Measurements from ENCODE around the gene ZMYM2. TPM values are rescaled to one million over a fixed set of nuclear protein-coding genes. Genes with fewer than 3 reads are reported as not detected.

Gene ZMYM2
- total and polyA plus RNA-seq, 2 of the 13 experiments (the other 11 are each of a cell fraction or from before 2014, with no cell fraction given): 22.4 to 40.8 TPM

DNA sequence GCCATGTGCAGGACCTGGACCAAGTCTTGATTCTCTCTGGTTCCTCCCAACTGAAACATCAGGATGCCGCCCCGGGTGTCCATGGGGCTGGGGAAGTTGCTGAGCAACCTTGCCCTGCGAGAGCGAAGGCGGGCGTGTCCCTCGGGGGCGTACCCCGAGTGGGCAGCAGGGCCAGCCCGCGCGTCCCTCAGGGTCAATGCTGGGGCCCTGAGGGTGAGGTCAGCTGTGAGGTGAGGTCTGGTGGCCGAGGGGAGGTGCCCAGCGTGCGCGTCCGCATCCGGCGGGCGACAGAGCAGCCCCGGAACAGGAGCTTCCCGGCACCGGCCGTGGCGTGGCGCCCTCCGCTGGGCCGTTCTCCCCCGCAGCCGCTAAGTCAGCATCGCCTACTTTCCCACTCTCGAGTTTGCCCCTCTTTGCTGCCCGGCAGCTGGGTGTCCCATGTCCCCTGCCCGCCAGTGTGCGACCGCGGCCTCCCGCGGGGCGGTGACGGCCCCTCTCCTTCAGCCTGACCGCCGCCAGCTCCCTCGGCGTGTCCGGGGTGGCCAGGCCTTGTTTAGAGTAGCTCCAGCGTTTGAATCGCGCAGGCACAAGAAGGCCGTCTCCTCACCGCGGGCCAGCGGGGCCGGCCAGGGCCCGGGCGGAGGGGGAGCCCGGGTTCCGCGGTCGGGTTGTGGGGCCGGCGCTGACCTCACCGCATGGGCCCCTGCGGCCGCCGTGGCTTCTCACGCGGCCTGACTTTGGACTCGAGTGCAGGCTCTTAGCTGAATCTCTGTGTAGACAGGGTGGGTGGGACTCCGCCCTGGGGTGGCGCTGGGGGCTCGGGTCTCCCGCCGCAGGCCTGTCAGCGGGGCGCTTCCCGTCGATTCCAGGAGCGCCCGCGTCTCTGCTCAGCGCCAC is 169.3 kb downstream of the ZMYM2 start (continued):
- TF ChIP-seq, protein P1, sequence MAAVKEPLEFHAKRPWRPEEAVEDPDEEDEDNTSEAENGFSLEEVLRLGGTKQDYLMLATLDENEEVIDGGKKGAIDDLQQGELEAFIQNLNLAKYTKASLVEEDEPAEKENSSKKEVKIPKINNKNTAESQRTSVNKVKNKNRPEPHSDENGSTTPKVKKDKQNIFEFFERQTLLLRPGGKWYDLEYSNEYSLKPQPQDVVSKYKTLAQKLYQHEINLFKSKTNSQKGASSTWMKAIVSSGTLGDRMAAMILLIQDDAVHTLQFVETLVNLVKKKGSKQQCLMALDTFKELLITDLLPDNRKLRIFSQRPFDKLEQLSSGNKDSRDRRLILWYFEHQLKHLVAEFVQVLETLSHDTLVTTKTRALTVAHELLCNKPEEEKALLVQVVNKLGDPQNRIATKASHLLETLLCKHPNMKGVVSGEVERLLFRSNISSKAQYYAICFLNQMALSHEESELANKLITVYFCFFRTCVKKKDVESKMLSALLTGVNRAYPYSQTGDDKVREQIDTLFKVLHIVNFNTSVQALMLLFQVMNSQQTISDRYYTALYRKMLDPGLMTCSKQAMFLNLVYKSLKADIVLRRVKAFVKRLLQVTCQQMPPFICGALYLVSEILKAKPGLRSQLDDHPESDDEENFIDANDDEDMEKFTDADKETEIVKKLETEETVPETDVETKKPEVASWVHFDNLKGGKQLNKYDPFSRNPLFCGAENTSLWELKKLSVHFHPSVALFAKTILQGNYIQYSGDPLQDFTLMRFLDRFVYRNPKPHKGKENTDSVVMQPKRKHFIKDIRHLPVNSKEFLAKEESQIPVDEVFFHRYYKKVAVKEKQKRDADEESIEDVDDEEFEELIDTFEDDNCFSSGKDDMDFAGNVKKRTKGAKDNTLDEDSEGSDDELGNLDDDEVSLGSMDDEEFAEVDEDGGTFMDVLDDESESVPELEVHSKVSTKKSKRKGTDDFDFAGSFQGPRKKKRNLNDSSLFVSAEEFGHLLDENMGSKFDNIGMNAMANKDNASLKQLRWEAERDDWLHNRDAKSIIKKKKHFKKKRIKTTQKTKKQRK (IDR thresholded peaks at IDR 0.05; ENCODE audit: low read length): no peak
- 0 out of 2 replicates have a peak, but pooled peaks have one; percentile 22 for TF ChIP-seq CREB1 (IDR thresholded peaks at IDR 0.05)
- TF ChIP-seq CREB1 (CRISPR knock-in tag; IDR thresholded peaks at IDR 0.05): no peak
- no peak for TF ChIP-seq NFE2 (CRISPR knock-in tag; IDR thresholded peaks at IDR 0.05)
- TF ChIP-seq, protein P2, sequence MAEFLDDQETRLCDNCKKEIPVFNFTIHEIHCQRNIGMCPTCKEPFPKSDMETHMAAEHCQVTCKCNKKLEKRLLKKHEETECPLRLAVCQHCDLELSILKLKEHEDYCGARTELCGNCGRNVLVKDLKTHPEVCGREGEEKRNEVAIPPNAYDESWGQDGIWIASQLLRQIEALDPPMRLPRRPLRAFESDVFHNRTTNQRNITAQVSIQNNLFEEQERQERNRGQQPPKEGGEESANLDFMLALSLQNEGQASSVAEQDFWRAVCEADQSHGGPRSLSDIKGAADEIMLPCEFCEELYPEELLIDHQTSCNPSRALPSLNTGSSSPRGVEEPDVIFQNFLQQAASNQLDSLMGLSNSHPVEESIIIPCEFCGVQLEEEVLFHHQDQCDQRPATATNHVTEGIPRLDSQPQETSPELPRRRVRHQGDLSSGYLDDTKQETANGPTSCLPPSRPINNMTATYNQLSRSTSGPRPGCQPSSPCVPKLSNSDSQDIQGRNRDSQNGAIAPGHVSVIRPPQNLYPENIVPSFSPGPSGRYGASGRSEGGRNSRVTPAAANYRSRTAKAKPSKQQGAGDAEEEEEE (CRISPR knock-in tag; IDR thresholded peaks at IDR 0.05; ENCODE audit: borderline replicate concordance): no peak
- TF ChIP-seq, protein P3, sequence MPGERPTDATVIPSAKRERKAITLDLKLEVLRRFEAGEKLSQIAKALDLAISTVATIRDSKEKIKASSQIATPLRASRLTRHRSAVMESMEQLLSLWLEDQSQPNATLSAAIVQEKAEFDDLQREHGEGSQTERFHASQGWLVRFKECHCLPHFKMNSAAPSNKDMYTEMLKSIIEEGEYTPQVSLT (CRISPR knock-in tag; IDR thresholded peaks at IDR 0.05; ENCODE audit: borderline replicate concordance, low read depth): no peak
- TF ChIP-seq ZFYVE20 (CRISPR knock-in tag; IDR thresholded peaks at IDR 0.05; ENCODE audit: borderline replicate concordance, low read depth): no peak
- TF ChIP-seq NFYC (CRISPR knock-in tag; IDR thresholded peaks at IDR 0.05): no peak
- no peak for TF ChIP-seq ZNF10 (CRISPR knock-in tag; IDR thresholded peaks at IDR 0.05; ENCODE audit: borderline replicate concordance, low read depth)
- TF ChIP-seq, protein P4, sequence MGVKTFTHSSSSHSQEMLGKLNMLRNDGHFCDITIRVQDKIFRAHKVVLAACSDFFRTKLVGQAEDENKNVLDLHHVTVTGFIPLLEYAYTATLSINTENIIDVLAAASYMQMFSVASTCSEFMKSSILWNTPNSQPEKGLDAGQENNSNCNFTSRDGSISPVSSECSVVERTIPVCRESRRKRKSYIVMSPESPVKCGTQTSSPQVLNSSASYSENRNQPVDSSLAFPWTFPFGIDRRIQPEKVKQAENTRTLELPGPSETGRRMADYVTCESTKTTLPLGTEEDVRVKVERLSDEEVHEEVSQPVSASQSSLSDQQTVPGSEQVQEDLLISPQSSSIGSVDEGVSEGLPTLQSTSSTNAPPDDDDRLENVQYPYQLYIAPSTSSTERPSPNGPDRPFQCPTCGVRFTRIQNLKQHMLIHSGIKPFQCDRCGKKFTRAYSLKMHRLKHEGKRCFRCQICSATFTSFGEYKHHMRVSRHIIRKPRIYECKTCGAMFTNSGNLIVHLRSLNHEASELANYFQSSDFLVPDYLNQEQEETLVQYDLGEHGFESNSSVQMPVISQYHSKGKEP (CRISPR knock-in tag; IDR thresholded peaks at IDR 0.05): no peak
- peak; percentile 80; the same call in 1 of the 2 replicates for TF ChIP-seq ZNF788 (CRISPR knock-in tag; IDR thresholded peaks at IDR 0.05; ENCODE audit: borderline replicate concordance)
- TF ChIP-seq ZNF605 (CRISPR knock-in tag; IDR thresholded peaks at IDR 0.05): 0 out of 2 replicates have a peak, but pooled peaks have one; percentile 38
- peak; percentile 38; the same call in 1 of the 2 replicates for TF ChIP-seq ZIK1 (CRISPR knock-in tag; IDR thresholded peaks at IDR 0.05; ENCODE audit: borderline replicate concordance, low read depth)
- TF ChIP-seq, protein P5, sequence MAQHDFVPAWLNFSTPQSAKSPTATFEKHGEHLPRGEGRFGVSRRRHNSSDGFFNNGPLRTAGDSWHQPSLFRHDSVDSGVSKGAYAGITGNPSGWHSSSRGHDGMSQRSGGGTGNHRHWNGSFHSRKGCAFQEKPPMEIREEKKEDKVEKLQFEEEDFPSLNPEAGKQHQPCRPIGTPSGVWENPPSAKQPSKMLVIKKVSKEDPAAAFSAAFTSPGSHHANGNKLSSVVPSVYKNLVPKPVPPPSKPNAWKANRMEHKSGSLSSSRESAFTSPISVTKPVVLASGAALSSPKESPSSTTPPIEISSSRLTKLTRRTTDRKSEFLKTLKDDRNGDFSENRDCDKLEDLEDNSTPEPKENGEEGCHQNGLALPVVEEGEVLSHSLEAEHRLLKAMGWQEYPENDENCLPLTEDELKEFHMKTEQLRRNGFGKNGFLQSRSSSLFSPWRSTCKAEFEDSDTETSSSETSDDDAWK (CRISPR knock-in tag; IDR thresholded peaks at IDR 0.05): no peak
- TF ChIP-seq ZNF850 (CRISPR knock-in tag; conservative IDR thresholded peaks at IDR 0.05): no peak
- TF ChIP-seq, protein P6, sequence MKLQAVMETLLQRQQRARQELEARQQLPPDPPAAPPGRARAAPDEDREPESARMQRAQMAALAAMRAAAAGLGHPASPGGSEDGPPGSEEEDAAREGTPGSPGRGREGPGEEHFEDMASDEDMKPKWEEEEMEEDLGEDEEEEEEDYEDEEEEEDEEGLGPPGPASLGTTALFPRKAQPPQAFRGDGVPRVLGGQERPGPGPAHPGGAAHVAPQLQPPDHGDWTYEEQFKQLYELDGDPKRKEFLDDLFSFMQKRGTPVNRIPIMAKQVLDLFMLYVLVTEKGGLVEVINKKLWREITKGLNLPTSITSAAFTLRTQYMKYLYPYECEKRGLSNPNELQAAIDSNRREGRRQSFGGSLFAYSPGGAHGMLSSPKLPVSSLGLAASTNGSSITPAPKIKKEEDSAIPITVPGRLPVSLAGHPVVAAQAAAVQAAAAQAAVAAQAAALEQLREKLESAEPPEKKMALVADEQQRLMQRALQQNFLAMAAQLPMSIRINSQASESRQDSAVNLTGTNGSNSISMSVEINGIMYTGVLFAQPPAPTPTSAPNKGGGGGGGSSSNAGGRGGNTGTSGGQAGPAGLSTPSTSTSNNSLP (IDR thresholded peaks at IDR 0.05; ENCODE audit: low read depth, low read length): no peak
- no peak; the same call in 1 of the 2 replicates for TF ChIP-seq KDM5A (IDR thresholded peaks at IDR 0.05; ENCODE audit: borderline replicate concordance, low read length)
